K562 (cell line): ENCODE results near the gene CAPRIN1. TPM values are rescaled to one million over a fixed set of nuclear protein-coding genes. Genes with fewer than 3 reads are reported as not detected.

ENCODE experiments used
- ATAC-seq: fragments of 200-7000 bp; cut with Tn5 transposase; 3 replicates; pipeline ENCODE4 v1.9.1; 2020; ENCODE audit warnings: moderate library complexity
- BruUV-seq: library from RNA; stranded (reverse); fragments of 400-500 nt; replicated peaks from 2 replicates; lab custom pipeline; 2021; lab: Mats Ljungman, UMichigan
- CTCF ChIA-PET: fragments of 300-600 bp; formaldehyde crosslinking; extraction: SDS; loops from one replicate; lab custom pipeline; 2021; ENCODE audit warnings: low intra/inter-chr PET ratio; lab: Yijun Ruan, JAX
- POLR2A ChIA-PET: fragments of 300-600, 350-650 bp; sonication (Branson Sonifier 250); formaldehyde crosslinking; extraction: SDS; loops from one replicate; lab custom pipeline; 2021; ENCODE audit warnings: antibody characterized with exemption, inconsistent platforms; lab: Yijun Ruan, JAX
- DNase-seq, 4 experiments: peaks; one replicate each; pipeline versions ENCODE4 v3.0.0 to v3.0.0-alpha.2; 2011 to 2018; ENCODE audit warnings: low spot score in 3 of 4, mixed read lengths in 3 of 4; ENCODE audit errors: extremely low read depth in 1 of 4
- FAIRE-seq: peaks from 2 replicates; lab custom pipeline; 2011; peaks lifted over from hg19 to GRCh38; lab: Jason Lieb, UNC
- H2AFZ ChIP-seq: 2 replicates; pipeline ENCODE4 v1.6.0; 2011; ENCODE audit warnings: low read depth, low read length, control low read depth, inconsistent platforms
- H3K27ac ChIP-seq: fragments of 200-600 bp; 3 replicates; pipeline ENCODE4 v1.8.0; 2011; ENCODE audit warnings: low read depth, mild to moderate bottlenecking, control low read depth, inconsistent platforms, low read length, moderate library complexity, mixed read lengths; ENCODE audit errors: extremely low read depth
- H3K27me3 ChIP-seq, 2 experiments: fragments of 300-600 bp in 1 of 2; 2 replicates in 1 of 2; 3 replicates in 1 of 2; pipeline versions ENCODE4 v1.6.0 to v1.8.0; 2011; ENCODE audit warnings: inconsistent platforms in 2 of 2, low read length in 2 of 2, mild to moderate bottlenecking in 1 of 2, mixed read lengths in 1 of 2, moderate library complexity in 1 of 2; ENCODE audit not compliant: control insufficient read depth in 2 of 2, insufficient read depth in 2 of 2
- H3K36me3 ChIP-seq: fragments of 300-600 bp; 3 replicates; pipeline ENCODE4 v1.8.0; 2011; ENCODE audit warnings: mild to moderate bottlenecking, low read length, inconsistent platforms; ENCODE audit not compliant: control insufficient read depth, insufficient read depth
- H3K4me1 ChIP-seq, 2 experiments: fragments of 200-600 bp in 1 of 2; replicated peaks in 1 of 2; 2 replicates in 1 of 2; 3 replicates in 1 of 2; pipeline versions ENCODE4 v1.5.1 to v1.8.0; 2011; ENCODE audit warnings: inconsistent platforms in 2 of 2, low read length in 2 of 2, mild to moderate bottlenecking in 1 of 2, mixed read lengths in 1 of 2, moderate library complexity in 1 of 2; ENCODE audit not compliant: control insufficient read depth in 2 of 2, insufficient read depth in 2 of 2
- H3K4me2 ChIP-seq: 2 replicates; pipeline ENCODE4 v1.6.1; 2011; ENCODE audit warnings: low read length, control low read depth, inconsistent platforms, mixed read lengths; ENCODE audit not compliant: insufficient read depth
- H3K4me3 ChIP-seq: fragments of 200-600 bp; sonication (generic), shearing (Covaris generic); 2 replicates; pipeline ENCODE4 v1.5.1; 2016; ENCODE audit warnings: control low read depth, inconsistent platforms
- H3K79me2 ChIP-seq: fragments of 200-600 bp; 3 replicates; pipeline ENCODE4 v1.8.0; 2011; ENCODE audit warnings: low read length, inconsistent platforms; ENCODE audit not compliant: control insufficient read depth, insufficient read depth
- H3K9ac ChIP-seq, 2 experiments: 2 replicates each; pipeline versions ENCODE4 v1.6.0 to v1.6.1; 2011; ENCODE audit warnings: low read depth in 2 of 2, low read length in 2 of 2, control low read depth in 1 of 2, inconsistent platforms in 1 of 2, mild to moderate bottlenecking in 1 of 2, mixed read lengths in 1 of 2; ENCODE audit not compliant: insufficient read depth in 1 of 2
- H3K9me1 ChIP-seq: one replicate; pipeline ENCODE4 v1.6.0; 2011; ENCODE audit warnings: inconsistent platforms, mild to moderate bottlenecking, low read length, moderate library complexity; ENCODE audit not compliant: control insufficient read depth, insufficient read depth
- H3K9me3 ChIP-seq: replicated peaks from 2 replicates; pipeline ENCODE4 v1.5.1; 2011; ENCODE audit warnings: low read depth, low read length, inconsistent platforms; ENCODE audit not compliant: control insufficient read depth, insufficient read depth
- H4K20me1 ChIP-seq: replicated peaks from 2 replicates; pipeline ENCODE4 v1.6.1; 2011; ENCODE audit warnings: low read length, inconsistent platforms, mixed read lengths; ENCODE audit not compliant: control insufficient read depth, insufficient read depth
- ATF7 ChIP-seq: fragments of 450-650 bp; IDR thresholded peaks from 2 replicates; pipeline ENCODE4 v1.7.1; 2014; ENCODE audit warnings: mild to moderate bottlenecking, moderate library complexity
- GTF2E2 ChIP-seq: fragments of 200-800 bp; sonication (Bioruptor generic); IDR thresholded peaks from 2 replicates; pipeline ENCODE4 v1.6.1; 2016; ENCODE audit warnings: missing genetic modification characterization, missing compliant biosample characterization
- TAF9B ChIP-seq: fragments of 450-650 bp; IDR thresholded peaks from 2 replicates; pipeline ENCODE4 v1.6.1; 2018; ENCODE audit warnings: mild to moderate bottlenecking; ENCODE audit not compliant: partially characterized antibody
- TCFL5 ChIP-seq: fragments of 250-450 bp; sonication (Bioruptor Pico); conservative IDR thresholded peaks from 2 replicates; pipeline ENCODE4 v1.6.1; 2021; ENCODE audit warnings: mild to moderate bottlenecking, moderate library complexity, matching md5 sums
- WGBS: fragments of 100-300 bp; shearing (Covaris generic); methylation state at CpG from one replicate; pipeline ENCODE4 v1.1.6; 2016; ENCODE audit warnings: low coverage, mixed read lengths; ENCODE audit not compliant: insufficient coverage; ENCODE audit errors: missing lambda C conversion rate; 5-methylcytosine and 5-hydroxymethylcytosine counted together
- in situ Hi-C: fragments of 300-500 bp; cut with MboI; formaldehyde crosslinking; loops from 4 replicates; pipeline ENCODE4 v1.15.0; 2018; ENCODE audit warnings: inconsistent platforms, mixed read lengths
- intact Hi-C: fragments of 100-400 bp; cut with micrococcal nuclease; formaldehyde crosslinking; loops from 2 replicates; pipeline ENCODE4 v1.14.2; 2022
- polyA plus RNA-seq, 8 experiments: library from polyadenylated mRNA; depleted of rRNA in 4 of 8; stranded (reverse) in 5 of 8; unstranded in 3 of 8; fragments of >200 nt; fragmentation: Nextera tagmentation in 2 of 8; fragmentation: Illumina TruSeq in 1 of 8; extraction: Ambion mirVana in 2 of 8; extraction: Trizol in 1 of 8; gene quantifications; 2 replicates each; pipeline versions ENCODE4 v1.2.1 to v1.2.3, GENCODE V29; 2011 to 2014; ENCODE audit warnings: inconsistent platforms in 1 of 8, missing spikeins in 1 of 8
- total RNA-seq, 7 experiments: library from RNA; depleted of rRNA in 6 of 7; stranded (reverse); fragments of >200 nt in 6 of 7; fragmentation: Illumina TruSeq in 2 of 7; extraction: Trizol in 2 of 7; gene quantifications; 2 replicates each; pipeline versions ENCODE4 v1.2.1 to v1.2.3, GENCODE V29; 2011 to 2021; ENCODE audit warnings: low replicate concordance in 1 of 7

CAPRIN1 gene
- total and polyA plus RNA-seq, 9 of the 15 experiments (the other 6 are each of a cell fraction or from before 2014, with no cell fraction given): 49.6 to 271 (median 244) TPM

GRCh38 chr11:34086554-34087283 lies 35.2 kb downstream of the CAPRIN1 start:
- CTCF ChIA-PET: no interaction called here
- no peaks in the 10 kb centered on the region for H3K9me1 ChIP-seq
- WGBS: 97% methylated on average over 4 of the region's 4 CpGs
- BruUV-seq: no TSS peak
- no peak overlapping the region for H3K27ac ChIP-seq
- H3K36me3 ChIP-seq: peaks cover 96% of the 10 kb centered on the region
- intact Hi-C loops: no loop called here
- H3K4me1 ChIP-seq: no peaks in the 10 kb centered on the region
- FAIRE-seq (peak; percentile 35), ATAC-seq (no peak), DNase-seq (no peak)
- H3K9me3 ChIP-seq: no peaks in the 10 kb centered on the region
- H3K9ac ChIP-seq: no peak overlapping the region
- TF ChIP-seq TCFL5 (no peak), TAF9B (no peak)
- peaks cover 45% of the 10 kb centered on the region; the same call in 2 of the 3 replicates for H3K79me2 ChIP-seq
- H3K4me3 ChIP-seq: no peak overlapping the region
- H2AFZ ChIP-seq: no peak overlapping the region
- in situ Hi-C loops: no loop called here
- H3K4me2 ChIP-seq: no peak overlapping the region
- H3K27me3 ChIP-seq: no peaks in the 10 kb centered on the region
- POLR2A ChIA-PET: interaction anchor here (1.8 to 3.2 kb wide), 4 partner anchors 9 to 16 kb away, joined by 4 to 16 read pairs (median 7); no protein-coding TSS in a partner anchor
- H4K20me1 ChIP-seq: no peaks in the 10 kb centered on the region

GRCh38 chr11:34091825-34092224 lies 40.3 kb downstream of the CAPRIN1 start:
- Histone ChIP-seq H3K79me2 (peaks cover 14% of the 10 kb centered on the region; the same call in 2 of the 3 replicates), H3K9me3 (no peaks in the 10 kb centered on the region), H3K36me3 (peaks cover 97% of the 10 kb centered on the region), H4K20me1 (no peaks in the 10 kb centered on the region), H2AFZ (no peak overlapping the region), H3K4me3 (no peak overlapping the region), H3K4me1 (no peaks in the 10 kb centered on the region), H3K9ac (no peak overlapping the region), H3K27ac (no peak overlapping the region), H3K4me2 (no peak overlapping the region), H3K9me1 (no peaks in the 10 kb centered on the region), H3K27me3 (no peaks in the 10 kb centered on the region)
- 88% methylated on average over 1 of the region's 1 CpG for WGBS
- ChIA-PET CTCF (no interaction called here), POLR2A (interaction anchor here (0.7 kb wide), 1 partner anchor 14 kb away, joined by 7 read pairs; the partner anchor contains the start of gene NAT10)
- in situ Hi-C loops (no loop called here), intact Hi-C loops (no loop called here)
- no peak for TF ChIP-seq ATF7
- no peak for TF ChIP-seq GTF2E2 (tag)
- BruUV-seq: no TSS peak
- FAIRE-seq (no peak), ATAC-seq (no peak), DNase-seq (no peak)
